HG03025 (cell line): ENCODE results near the gene DAGLB.
"Not testable (repeated sequence)": the region's sequence is repeated elsewhere in the genome, so short reads cannot be mapped to it uniquely, and the experiment has no call there.

Experiments
- ATAC-seq: cut with Tn5 transposase; IDR thresholded peaks from one replicate; pipeline ENCODE4 v1.9.1; 2021; ENCODE audit warnings: mild to moderate bottlenecking, moderate library complexity; ENCODE audit not compliant: unreplicated experiment, low FRiP score

The DAGLB gene

DNA sequence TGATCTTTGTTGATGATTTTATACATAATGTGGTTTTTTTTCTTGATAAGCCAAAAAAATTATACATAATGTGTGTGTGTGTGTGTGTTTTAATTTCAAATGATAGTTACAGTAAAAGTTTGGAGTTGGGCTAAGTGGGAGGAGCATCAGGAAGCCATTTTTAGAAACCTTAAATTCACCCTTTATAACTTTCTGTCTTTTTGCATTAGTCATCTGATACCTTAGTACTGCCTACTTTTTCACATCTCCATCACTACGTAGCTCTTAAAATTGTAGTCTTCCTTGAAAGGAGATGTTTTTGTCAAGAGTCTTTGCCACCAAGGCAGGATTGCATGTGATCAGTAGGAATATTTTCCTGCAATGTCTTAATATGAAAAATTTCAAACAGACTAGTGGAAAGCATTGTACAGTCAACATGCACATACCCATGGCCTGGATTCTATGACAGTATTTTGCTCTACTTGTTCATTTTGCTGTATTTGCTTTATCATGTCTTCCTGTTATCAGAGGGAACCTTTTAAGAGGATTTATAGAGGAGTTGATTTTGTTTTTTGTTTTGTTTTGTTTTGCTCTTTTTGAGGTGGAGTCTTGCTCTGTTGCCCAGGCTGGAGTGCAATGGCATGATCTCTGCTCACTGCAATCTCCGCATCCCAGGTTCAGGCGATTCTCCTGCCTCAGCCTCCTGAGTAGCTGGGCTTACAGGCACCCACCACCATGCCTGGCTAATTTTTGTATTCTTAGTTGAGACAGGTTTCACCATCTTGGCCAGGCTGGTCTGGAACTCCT, 67.3 kb downstream of the DAGLB start:
- no peak for ATAC-seq

DNA sequence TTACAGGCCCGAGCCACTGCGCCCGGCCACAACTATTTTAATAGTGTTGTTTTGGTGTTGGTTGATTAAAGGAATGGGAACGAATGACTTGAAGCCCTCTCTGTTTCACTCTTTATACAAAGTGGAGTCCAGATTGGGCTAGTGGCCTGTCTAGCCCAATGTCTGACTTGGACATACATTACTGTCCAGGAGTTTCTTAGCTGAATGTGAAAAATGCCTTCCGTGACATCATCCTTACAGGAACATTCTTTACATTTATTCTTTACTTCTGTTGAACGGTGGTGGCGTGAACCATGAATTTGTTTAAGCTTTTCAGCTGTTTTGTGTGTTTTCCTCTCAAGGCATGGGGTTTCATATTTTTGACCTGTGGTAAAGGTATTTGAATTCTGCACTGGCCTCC, 67.9 kb downstream of the DAGLB start:
- ATAC-seq, result no peak

DNA sequence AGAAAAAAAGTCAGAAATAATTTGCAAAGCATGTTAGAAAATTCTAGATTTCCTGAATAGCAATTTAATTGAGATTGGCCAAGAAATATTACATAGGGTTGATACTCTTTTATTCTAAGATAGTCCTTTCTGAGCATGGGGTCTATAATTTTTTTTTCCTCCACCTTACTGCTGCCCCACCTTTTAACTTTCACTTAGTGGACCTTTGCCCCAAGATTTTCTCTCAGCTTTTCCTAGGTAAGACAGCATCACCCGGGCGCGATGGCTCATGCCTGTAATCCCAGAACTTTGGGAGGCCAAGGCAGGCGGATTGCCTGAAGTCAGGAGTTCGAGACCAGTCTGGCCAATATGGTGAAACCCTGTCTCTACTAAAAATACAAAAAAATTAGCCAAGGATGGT, 69.2 kb downstream of the DAGLB start:
- ATAC-seq, result not testable (repeated sequence)

DNA sequence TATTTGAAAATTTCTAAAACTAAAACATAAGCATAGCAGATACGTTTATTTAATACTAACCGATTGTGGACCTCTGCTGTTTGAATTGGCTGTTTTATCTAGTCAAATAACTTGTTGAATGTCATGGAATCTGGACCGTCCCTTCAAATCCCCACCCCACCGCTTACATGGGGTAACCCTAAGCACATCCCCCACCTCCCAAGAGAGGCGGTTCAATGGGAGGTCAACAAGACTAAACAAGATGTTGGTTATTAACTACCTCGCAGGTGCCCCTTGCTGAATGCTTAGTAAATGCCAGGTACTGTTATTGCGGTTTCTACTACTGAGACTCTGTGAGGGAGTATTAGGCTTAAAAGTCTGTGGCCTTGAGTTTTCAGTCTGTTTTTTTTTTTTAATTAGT, 70.9 kb downstream of the DAGLB start:
- no peak for ATAC-seq

DNA sequence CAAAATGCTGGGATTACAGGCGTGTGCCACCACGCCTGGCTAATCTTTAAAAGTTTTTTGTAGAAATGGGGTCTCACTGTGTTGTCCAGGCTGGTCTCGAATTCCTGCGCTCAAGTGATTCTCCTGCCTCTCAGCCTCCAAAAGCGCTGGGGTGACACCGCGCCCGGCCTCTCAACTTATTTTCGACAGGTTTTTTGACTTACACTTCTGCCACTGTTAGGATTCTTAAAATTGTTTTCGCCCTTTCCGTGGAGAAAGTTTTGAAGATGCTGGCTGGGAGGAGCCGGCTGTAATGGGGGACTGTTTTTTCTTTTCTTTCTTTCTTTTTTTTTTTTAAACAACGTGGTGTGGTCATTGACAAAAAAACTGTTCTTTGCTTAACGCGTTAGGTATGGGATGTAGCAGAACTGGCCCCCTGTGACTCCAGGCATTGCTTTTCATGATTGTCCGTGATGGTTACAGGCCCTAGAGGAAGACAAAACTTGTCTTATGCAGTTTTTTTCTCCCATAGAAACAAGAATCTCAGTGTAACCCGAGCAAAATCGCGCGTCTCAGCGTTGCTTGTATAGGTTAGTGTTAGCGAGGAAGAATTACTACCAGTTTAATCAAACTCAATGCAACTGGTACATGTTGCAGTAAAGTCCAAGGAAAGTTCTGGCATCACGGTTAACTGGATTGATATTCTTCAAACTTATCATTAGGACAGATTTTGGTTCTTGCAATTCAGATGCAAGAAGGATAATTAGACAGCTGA, 72.2 kb downstream of the DAGLB start:
- no peak for ATAC-seq

DNA sequence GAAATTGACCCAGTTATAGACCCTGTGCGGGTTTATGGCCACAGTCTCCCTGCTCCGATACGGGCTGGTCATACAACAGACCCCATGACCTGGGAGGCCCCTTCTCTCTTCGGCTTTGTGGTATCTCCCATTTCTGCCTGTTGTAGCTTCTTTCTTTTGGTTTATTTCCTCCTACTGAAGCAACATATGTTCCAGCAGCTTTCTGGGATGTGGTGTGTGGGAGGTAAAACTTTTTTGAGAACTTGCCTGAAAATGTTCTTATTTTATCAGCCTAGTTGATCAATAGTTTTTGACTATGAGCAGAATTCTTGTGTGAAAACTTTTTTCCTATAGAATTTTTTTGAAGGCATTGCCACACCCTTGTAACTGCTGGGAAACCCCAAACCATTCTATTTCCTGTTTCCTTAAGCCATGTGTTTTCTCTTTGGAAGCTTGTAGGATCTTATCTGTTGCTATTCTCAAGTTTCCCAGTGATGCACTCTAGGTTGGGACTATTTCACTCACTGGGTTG, 80.0 kb downstream of the DAGLB start:
- ATAC-seq, result no peak

DNA sequence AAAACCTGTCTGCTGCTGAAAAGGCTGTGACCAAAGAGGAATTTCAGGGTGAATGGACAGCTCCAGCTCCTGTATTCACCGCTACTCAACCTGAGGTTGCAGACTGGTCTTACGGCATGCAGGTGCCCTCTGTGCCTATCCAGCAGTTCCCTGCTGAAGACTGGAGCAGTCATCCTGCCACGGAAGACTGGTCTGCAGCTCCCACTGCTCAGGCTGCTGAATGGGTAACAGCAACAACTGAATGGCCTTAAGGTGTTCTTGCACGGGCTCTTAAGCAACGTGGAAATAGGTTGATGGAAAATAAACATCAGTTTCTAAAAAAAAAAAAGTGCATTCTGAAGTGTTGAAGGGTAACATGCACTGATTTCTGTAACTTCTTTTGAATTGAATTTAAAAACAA, 82.3 kb downstream of the DAGLB start:
- ATAC-seq, result no peak

DNA sequence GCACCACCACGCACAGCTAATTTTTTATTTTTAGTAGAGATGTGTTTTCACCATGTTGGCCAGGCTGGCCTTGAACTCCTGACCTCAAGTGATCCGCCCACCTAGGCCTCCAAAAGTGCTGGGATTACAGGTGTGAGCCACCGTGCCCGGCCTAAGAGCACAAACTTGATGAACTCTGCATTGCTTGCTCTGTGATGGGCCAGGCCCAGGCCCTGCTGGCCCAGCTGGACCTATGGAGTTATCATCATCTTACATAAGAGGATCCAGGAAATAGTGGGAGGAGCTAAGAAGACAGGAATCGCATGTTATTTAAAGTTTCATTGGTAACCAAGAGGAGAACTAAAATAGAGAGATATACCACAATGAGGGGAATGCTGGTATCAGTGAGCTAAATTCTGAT, 86.9 kb downstream of the DAGLB start:
- no peak for ATAC-seq

DNA sequence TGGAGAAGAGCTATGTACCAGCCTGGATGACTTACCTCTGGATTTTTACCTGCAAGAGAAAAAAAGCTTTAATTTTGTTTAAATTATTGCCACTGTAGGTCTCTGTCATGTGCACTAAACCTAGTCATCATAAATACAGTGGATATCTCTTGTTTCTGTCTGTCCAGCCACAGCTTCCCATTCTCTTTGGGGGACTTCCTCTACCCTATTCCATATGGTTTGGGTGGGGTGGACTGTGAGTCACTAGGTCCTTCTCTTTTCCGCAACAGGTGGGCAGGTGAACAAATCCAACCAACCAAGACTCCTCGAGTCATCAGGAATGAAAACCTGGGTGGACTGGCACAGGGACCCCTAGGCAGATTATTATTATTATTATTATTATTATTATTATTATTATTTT, 88.0 kb downstream of the DAGLB start:
- no peak for ATAC-seq
